ENCODE measurements around the gene EIF4B. TPM values are rescaled to one million over a fixed set of nuclear protein-coding genes. Genes with fewer than 3 reads are reported as not detected.
A peak's percentile ranks its signal among the peaks of the same experiment; 100 is the strongest.
"Not testable (repeated sequence)": the region's sequence is repeated elsewhere in the genome, so short reads cannot be mapped to it uniquely, and the experiment has no call there.

EIF4B gene
- polyA plus RNA-seq, 1 donor from 2014 or later, result 104 TPM

- Mint-ChIP-seq H3K27ac (peak overlapping the region in 2 of 3 donors; percentile 42 to 78), H3K4me1 (peaks cover 41 to 50% (median 46%) of the 10 kb centered on the region in 3 donors), H3K27me3 (no peaks in the 10 kb centered on the region), H3K9me3 (no peaks in the 10 kb centered on the region), H3K4me3 (peak overlapping the region in 1 of 4 donors; percentile 43), H3K36me3 (peaks cover 5% of the 10 kb centered on the region)
These were observed 5.6 kb downstream of the EIF4B start for GRCh38 chr12:53011889-53012288.

GRCh38 chr12:53012928-53013327 lies 6.7 kb downstream of the EIF4B start:
- Mint-ChIP-seq H3K4me1 (peaks cover 34 to 42% (median 38%) of the 10 kb centered on the region in 3 donors), H3K27ac (peak overlapping the region in 1 of 3 donors; percentile 39), H3K36me3 (peaks cover 5% of the 10 kb centered on the region), H3K9me3 (no peaks in the 10 kb centered on the region), H3K4me3 (no peak overlapping the region), H3K27me3 (no peaks in the 10 kb centered on the region)

DNA sequence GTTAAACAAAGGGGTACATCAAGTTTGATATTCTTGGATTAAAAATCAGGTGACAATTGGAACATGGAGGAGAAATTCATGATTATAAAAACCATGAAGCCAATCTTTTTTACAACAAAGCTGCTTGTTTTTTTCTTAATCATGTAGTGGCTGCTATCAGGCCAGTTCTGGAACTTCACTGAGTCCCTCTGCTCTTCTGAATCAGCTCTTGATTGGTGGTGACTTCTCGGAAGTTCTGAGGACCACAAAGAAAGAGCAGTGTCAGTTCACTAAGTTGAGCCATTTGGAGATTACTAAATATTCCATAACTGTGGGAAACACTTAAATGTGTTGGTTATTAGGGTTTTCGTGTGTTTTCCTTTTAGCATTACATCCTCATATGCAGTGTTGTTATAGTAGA lies 8.5 kb downstream of the EIF4B start:
- Mint-ChIP-seq H3K27ac (no peak overlapping the region), H3K9me3 (no peaks in the 10 kb centered on the region), H3K4me1 (peaks cover 22 to 33% (median 28%) of the 10 kb centered on the region in 3 donors), H3K36me3 (peaks cover 8% of the 10 kb centered on the region), H3K4me3 (no peak overlapping the region), H3K27me3 (no peaks in the 10 kb centered on the region)

DNA sequence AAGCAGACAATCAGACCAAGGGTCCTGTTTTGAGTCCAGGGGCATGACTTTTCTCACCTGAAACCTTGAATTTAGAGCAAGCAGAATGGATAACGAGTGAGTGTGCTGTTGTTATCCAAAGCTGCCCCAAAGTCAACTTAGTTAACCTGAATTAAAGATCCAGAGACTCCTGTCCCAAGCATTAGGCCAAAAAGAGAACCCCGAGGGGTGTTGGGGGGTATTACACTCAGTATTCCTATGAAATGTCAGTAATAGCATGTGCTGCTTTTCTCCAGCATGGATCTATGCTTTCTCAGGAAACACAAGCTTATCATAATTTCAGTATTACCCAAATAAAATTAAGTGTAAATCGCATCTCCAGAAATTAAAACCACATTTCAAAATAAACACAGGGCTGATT lies 19.0 kb downstream of the EIF4B start:
- H3K27me3 Mint-ChIP-seq, result no peaks in the 10 kb centered on the region
- peaks cover 9% of the 10 kb centered on the region for H3K36me3 Mint-ChIP-seq
- no peaks in the 10 kb centered on the region for H3K4me1 Mint-ChIP-seq
- H3K4me3 Mint-ChIP-seq, result no peak overlapping the region
- no peak overlapping the region for H3K27ac Mint-ChIP-seq
- H3K9me3 Mint-ChIP-seq, result no peaks in the 10 kb centered on the region

DNA sequence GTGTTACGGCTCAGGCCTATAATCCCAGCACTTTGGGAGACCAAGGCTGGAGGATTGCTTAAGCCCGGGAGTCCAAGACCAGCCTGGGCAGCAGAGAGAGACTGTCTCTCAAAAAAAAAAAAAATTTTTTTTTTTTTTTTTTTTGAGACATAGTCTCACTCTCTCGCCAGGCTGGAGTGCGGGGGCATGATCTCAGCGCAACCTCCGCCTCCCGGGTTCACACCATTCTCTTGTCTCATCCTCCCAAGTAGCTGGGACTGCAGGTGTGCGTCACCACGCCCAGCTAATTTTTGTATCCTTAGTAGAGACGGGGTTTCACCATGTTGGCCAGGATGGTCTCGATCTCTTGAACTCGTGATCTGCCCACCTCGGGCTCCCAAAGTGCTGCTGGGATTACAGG lies 20.8 kb downstream of the EIF4B start:
- not testable (repeated sequence) for H3K36me3 Mint-ChIP-seq, H3K9me3 Mint-ChIP-seq, H3K27ac Mint-ChIP-seq, H3K4me1 Mint-ChIP-seq, H3K27me3 Mint-ChIP-seq, H3K4me3 Mint-ChIP-seq

DNA sequence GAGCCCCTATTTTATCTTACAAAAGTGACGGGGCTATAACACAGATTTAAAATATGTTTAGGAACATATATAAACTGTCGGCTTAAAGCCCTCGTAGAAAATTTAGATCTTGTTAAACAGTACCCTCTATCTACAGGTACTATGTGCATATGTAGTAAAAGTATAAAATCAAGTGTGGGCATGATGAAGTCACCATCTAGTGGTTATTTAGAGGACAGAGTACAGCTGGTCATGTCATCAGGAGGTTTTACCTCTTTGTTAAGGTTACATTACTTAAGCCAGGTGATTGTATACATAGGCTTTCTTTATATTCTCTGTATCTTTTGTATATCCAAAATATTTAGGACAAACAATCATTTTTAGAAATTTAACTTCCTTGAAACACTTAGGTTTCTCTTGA lies 25.4 kb downstream of the EIF4B start:
- no peaks in the 10 kb centered on the region for H3K9me3 Mint-ChIP-seq
- no peak overlapping the region for H3K4me3 Mint-ChIP-seq
- H3K27ac Mint-ChIP-seq, result no peak overlapping the region
- H3K27me3 Mint-ChIP-seq, result no peaks in the 10 kb centered on the region
- peaks cover 0 to 2% (median 0%) of the 10 kb centered on the region in 3 donors for H3K4me1 Mint-ChIP-seq
- peaks cover 3% of the 10 kb centered on the region for H3K36me3 Mint-ChIP-seq

DNA sequence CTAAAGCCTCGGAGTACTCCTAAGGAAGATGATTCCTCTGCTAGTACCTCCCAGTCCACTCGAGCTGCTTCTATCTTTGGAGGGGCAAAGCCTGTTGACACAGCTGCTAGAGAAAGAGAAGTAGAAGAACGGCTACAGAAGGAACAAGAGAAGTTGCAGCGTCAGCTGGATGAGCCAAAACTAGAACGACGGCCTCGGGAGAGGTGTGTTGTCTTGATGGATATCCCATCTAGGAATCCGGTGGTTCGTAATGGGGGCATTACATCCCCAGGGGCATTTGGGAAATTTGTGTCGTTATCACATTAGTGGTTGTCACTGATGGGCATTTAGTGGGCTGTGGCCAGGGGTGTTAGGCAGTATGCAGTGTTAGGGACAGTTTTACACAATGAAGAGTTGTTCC lies 27.6 kb downstream of the EIF4B start:
- not testable (repeated sequence) for H3K27ac Mint-ChIP-seq, H3K9me3 Mint-ChIP-seq, H3K4me1 Mint-ChIP-seq, H3K4me3 Mint-ChIP-seq, H3K36me3 Mint-ChIP-seq, H3K27me3 Mint-ChIP-seq

GRCh38 chr12:53034459-53034858 lies 28.2 kb downstream of the EIF4B start:
- Mint-ChIP-seq H3K27me3 (no peaks in the 10 kb centered on the region), H3K36me3 (peaks cover 1% of the 10 kb centered on the region), H3K27ac (no peak overlapping the region), H3K4me1 (peaks cover 2 to 6% (median 4%) of the 10 kb centered on the region in 3 donors), H3K4me3 (no peak overlapping the region), H3K9me3 (no peaks in the 10 kb centered on the region)

GRCh38 chr12:53036802-53037201 lies 30.5 kb downstream of the EIF4B start:
- no peaks in the 10 kb centered on the region for H3K27me3 Mint-ChIP-seq
- H3K27ac Mint-ChIP-seq, result no peak overlapping the region
- no peak overlapping the region for H3K4me3 Mint-ChIP-seq
- H3K36me3 Mint-ChIP-seq, result peaks cover 1% of the 10 kb centered on the region
- H3K4me1 Mint-ChIP-seq, result peaks cover 0 to 6% (median 4%) of the 10 kb centered on the region in 3 donors
- no peaks in the 10 kb centered on the region for H3K9me3 Mint-ChIP-seq

- H3K27ac Mint-ChIP-seq, result peak overlapping the region in 1 of 3 donors; percentile 41
- H3K4me3 Mint-ChIP-seq, result no peak overlapping the region
- no peaks in the 10 kb centered on the region for H3K36me3 Mint-ChIP-seq
- H3K9me3 Mint-ChIP-seq, result no peaks in the 10 kb centered on the region
- H3K4me1 Mint-ChIP-seq, result peaks cover 0 to 6% (median 4%) of the 10 kb centered on the region in 3 donors
- no peaks in the 10 kb centered on the region for H3K27me3 Mint-ChIP-seq
These were observed 33.6 kb downstream of the EIF4B start for GRCh38 chr12:53039851-53040250.

DNA sequence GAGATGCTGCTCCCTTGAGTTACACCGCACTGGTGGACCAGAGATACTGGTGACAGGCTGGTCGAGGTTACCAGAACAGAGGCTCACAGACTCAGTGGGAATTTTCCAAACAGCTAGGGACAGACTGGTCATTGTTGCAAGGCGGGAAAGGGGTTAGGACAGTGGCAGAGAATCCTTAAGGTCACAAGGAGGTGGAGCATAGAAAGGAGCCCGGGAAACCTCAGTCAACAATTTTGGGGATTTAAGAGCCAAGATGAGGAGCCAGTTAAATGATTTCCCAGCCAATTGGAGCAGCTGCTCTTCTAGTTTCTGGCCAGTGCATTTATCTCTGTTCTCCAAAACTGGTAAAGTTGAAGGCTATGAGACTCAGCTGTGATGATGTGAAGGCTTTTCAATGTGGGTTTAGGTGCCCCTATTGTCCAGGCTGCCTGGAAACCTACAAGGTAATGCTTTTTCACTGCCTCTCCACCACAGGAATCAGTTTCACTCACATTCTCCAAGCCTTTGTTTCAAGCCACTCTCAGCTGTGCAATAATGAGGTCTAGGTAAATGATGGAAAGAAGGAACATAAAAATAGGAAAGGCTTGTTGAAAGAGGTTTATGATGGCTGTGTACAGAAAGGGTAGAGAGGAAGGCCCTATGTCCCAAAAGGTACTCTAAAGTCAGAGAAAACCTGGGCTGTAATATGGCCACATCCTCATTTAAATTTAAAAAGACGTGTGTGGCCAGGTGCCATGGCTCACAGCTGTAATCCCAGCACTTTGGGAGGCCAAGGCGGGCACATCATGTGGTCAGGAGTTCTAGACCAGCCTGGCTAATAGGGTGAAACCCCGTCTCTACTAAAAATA lies 36.6 kb downstream of the EIF4B start:
- no peak overlapping the region for H3K27ac Mint-ChIP-seq
- H3K27me3 Mint-ChIP-seq, result no peaks in the 10 kb centered on the region
- no peaks in the 10 kb centered on the region for H3K9me3 Mint-ChIP-seq
- H3K36me3 Mint-ChIP-seq, result no peaks in the 10 kb centered on the region
- H3K4me3 Mint-ChIP-seq, result peak overlapping the region in 2 of 4 donors; percentile 9 to 18
- H3K4me1 Mint-ChIP-seq, result peaks cover 3 to 6% (median 6%) of the 10 kb centered on the region in 3 donors

DNA sequence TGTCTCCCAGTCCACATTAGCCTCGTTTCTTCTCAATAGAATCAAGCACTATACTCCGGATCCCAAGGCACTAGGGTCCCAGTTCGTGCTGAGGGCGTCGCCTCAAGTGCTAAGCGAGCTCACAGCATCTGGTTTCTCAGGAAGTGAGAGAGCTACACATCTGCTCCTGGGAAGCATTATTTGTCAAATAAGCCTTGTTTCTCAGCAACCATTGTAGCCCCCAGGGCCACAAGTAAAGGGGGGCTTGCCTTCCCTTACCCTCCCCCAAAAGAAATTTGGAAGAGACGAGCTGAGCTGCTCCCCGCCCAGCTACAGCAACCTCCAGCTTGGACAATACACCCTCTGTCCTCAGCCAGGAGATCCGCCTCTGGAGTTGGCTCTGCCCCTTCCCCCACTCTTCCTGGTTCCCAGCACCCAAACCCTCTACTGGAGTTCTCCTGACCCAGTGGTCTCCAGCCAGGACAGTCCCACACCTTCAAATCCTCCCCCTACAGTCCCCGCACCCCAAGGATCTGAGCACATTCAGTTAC lies 37.9 kb downstream of the EIF4B start:
- Mint-ChIP-seq H3K4me1 (peaks cover 0 to 3% (median 2%) of the 10 kb centered on the region in 3 donors), H3K9me3 (no peaks in the 10 kb centered on the region), H3K27me3 (no peaks in the 10 kb centered on the region), H3K27ac (no peak overlapping the region), H3K4me3 (peak overlapping the region in 1 of 4 donors; percentile 98), H3K36me3 (no peaks in the 10 kb centered on the region)

GRCh38 chr12:53044896-53045695 lies 38.8 kb downstream of the EIF4B start:
- no peaks in the 10 kb centered on the region for H3K9me3 Mint-ChIP-seq
- H3K27ac Mint-ChIP-seq, result no peak overlapping the region
- H3K36me3 Mint-ChIP-seq, result no peaks in the 10 kb centered on the region
- H3K4me3 Mint-ChIP-seq, result peak overlapping the region in 3 of 4 donors; percentile 79 to 98 (median 80)
- no peaks in the 10 kb centered on the region for H3K27me3 Mint-ChIP-seq
- H3K4me1 Mint-ChIP-seq, result peaks cover 0 to 3% (median 2%) of the 10 kb centered on the region in 3 donors

DNA sequence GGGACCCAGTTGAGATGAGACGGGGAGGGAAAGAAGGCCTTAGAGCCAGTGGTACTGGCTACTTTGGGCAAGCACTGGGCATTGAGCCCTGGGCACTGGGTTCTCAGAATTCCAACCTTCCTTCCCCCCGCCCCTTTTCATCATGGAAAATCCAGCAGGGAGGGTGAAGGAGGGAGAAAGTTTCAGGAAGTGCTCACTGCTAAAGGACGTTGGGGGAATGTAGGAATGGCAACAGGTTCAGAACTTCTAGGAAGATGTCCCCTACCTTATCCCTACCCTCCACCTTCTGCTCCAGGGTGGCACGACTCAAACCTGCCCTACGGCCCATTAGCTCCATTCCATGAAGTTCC lies 39.4 kb downstream of the EIF4B start:
- Mint-ChIP-seq H3K9me3 (no peaks in the 10 kb centered on the region), H3K4me3 (peak overlapping the region; percentile 12 to 98 (median 95)), H3K4me1 (peaks cover 0 to 3% (median 2%) of the 10 kb centered on the region in 3 donors), H3K36me3 (no peaks in the 10 kb centered on the region), H3K27me3 (no peaks in the 10 kb centered on the region), H3K27ac (peak overlapping the region in 1 of 3 donors; percentile 93)

GRCh38 chr12:53046655-53047220 lies 40.5 kb downstream of the EIF4B start:
- H3K4me1 Mint-ChIP-seq, result peaks cover 0 to 3% (median 2%) of the 10 kb centered on the region in 3 donors
- H3K27me3 Mint-ChIP-seq, result no peaks in the 10 kb centered on the region
- H3K27ac Mint-ChIP-seq, result peak overlapping the region; percentile 89 to 93 (median 89)
- H3K4me3 Mint-ChIP-seq, result peak overlapping the region; percentile 93 to 98 (median 95)
- no peaks in the 10 kb centered on the region for H3K36me3 Mint-ChIP-seq
- no peaks in the 10 kb centered on the region for H3K9me3 Mint-ChIP-seq
